ENCODE measurements around the gene MLNR. TPM values are rescaled to one million over a fixed set of nuclear protein-coding genes. Genes with fewer than 3 reads are reported as not detected.

MLNR gene
- total RNA-seq, 1 experiment from 2014 or later = not detected

DNA sequence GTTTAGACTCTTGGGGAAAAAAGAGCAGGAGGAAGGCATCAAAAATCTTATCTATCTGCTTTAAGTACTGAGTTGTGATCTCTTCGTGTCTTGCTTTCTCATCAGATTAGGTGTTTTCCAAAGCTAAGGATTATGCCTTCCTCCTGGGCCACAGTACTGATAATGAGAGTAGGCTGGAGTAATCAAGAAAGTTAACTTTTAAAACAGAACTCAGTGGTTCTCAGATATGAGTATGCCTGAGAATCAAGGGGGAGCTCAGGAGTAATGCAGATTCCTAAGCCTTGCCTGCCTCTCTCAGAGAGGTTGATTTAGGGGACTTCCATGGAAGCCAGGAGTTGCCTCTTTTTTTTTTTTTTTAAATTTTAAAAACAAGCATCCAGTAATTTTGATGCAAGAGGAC lies 51.1 kb downstream of the MLNR start:
- Mint-ChIP-seq H3K36me3 (ENCODE audit: insufficient read depth, unreplicated experiment) (no peaks in the 10 kb centered on the region), H3K4me3 (ENCODE audit: unreplicated experiment) (no peak overlapping the region), H3K9me3 (ENCODE audit: unreplicated experiment) (no peaks in the 10 kb centered on the region), H3K4me1 (ENCODE audit: low read depth, unreplicated experiment) (no peaks in the 10 kb centered on the region), H3K27ac (ENCODE audit: unreplicated experiment) (no peak overlapping the region), H3K27me3 (ENCODE audit: insufficient read depth, unreplicated experiment) (no peaks in the 10 kb centered on the region)
- intact Hi-C loops (cut with micrococcal nuclease; ENCODE audit: unreplicated experiment) = no loop called here
- POLR2A ChIA-PET = no interaction called here
- Histone ChIP-seq H3K4me3 (ENCODE audit: low read depth, low read length) (no peak overlapping the region), H3K4me1 (no peaks in the 10 kb centered on the region), H3K36me3 (ENCODE audit: control insufficient read depth, insufficient read depth, low read length) (no peaks in the 10 kb centered on the region), H3K27me3 (replicated peaks; ENCODE audit: control insufficient read depth, insufficient read depth, low read length) (no peaks in the 10 kb centered on the region), H3K9me3 (no peaks in the 10 kb centered on the region)
- no peak for DNase-seq
- TF ChIP-seq, protein P1, sequence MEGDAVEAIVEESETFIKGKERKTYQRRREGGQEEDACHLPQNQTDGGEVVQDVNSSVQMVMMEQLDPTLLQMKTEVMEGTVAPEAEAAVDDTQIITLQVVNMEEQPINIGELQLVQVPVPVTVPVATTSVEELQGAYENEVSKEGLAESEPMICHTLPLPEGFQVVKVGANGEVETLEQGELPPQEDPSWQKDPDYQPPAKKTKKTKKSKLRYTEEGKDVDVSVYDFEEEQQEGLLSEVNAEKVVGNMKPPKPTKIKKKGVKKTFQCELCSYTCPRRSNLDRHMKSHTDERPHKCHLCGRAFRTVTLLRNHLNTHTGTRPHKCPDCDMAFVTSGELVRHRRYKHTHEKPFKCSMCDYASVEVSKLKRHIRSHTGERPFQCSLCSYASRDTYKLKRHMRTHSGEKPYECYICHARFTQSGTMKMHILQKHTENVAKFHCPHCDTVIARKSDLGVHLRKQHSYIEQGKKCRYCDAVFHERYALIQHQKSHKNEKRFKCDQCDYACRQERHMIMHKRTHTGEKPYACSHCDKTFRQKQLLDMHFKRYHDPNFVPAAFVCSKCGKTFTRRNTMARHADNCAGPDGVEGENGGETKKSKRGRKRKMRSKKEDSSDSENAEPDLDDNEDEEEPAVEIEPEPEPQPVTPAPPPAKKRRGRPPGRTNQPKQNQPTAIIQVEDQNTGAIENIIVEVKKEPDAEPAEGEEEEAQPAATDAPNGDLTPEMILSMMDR (IDR thresholded peaks at IDR 0.05; ENCODE audit: insufficient read depth in 1 of 2, low read depth in 1 of 2, low read length in 1 of 2, severe bottlenecking in 1 of 2, unreplicated experiment in 1 of 2) = no peak
- no TSS peak for BruUV-seq (replicated peaks)
- CTCF ChIA-PET = no interaction called here

Other genes starting within 250 kb of the MLNR start
- gene FNDC3A, start 244.4 kb upstream of the MLNR start, total RNA-seq (2022) = 32.5 and 33.3 TPM in 2 replicates
- gene CDADC1, start 27.6 kb downstream of the MLNR start, total RNA-seq (2022) = 14.4 and 15.9 TPM in 2 replicates
- 40.6 and 48.6 TPM in 2 replicates for gene CAB39L, start 223.7 kb downstream of the MLNR start, total RNA-seq (2022)
- 14.7 and 15.5 TPM in 2 replicates for gene SETDB2, start 223.9 kb downstream of the MLNR start, total RNA-seq (2022)